ENCODE measurements around the gene FOXG1.

FOXG1 gene

GRCh38 chr14:28807518-28807917 lies 40.9 kb downstream of the FOXG1 start:
- Histone ChIP-seq H3K4me1 (ENCODE audit: insufficient read depth, low read length) (no peaks in the 10 kb centered on the region), H3K9ac (ENCODE audit: low read depth, low read length) (no peak overlapping the region), H3K27ac (ENCODE audit: low read length) (no peak overlapping the region), H2AFZ (ENCODE audit: low read depth, low read length) (no peak overlapping the region), H3K9me3 (ENCODE audit: insufficient read depth, low read length, severe bottlenecking) (no peaks in the 10 kb centered on the region), H3K4me3 (ENCODE audit: low read depth in 1 of 2, low read length in 2 of 2) (no peak overlapping the region), H3K79me2 (ENCODE audit: insufficient read depth, low read length) (no peaks in the 10 kb centered on the region), H4K20me1 (ENCODE audit: insufficient read depth, low read length) (no peaks in the 10 kb centered on the region), H3K36me3 (ENCODE audit: insufficient read depth, low read length) (no peaks in the 10 kb centered on the region), H3K4me2 (ENCODE audit: insufficient read depth, low read length) (no peak overlapping the region), H3K27me3 (ENCODE audit: insufficient read depth, low read length, poor library complexity) (no peaks in the 10 kb centered on the region)
- no peak for TF ChIP-seq EZH2 (IDR thresholded peaks at IDR 0.05; ENCODE audit: borderline replicate concordance, low read depth, low read length, severe bottlenecking)
- TF ChIP-seq, protein P1, sequence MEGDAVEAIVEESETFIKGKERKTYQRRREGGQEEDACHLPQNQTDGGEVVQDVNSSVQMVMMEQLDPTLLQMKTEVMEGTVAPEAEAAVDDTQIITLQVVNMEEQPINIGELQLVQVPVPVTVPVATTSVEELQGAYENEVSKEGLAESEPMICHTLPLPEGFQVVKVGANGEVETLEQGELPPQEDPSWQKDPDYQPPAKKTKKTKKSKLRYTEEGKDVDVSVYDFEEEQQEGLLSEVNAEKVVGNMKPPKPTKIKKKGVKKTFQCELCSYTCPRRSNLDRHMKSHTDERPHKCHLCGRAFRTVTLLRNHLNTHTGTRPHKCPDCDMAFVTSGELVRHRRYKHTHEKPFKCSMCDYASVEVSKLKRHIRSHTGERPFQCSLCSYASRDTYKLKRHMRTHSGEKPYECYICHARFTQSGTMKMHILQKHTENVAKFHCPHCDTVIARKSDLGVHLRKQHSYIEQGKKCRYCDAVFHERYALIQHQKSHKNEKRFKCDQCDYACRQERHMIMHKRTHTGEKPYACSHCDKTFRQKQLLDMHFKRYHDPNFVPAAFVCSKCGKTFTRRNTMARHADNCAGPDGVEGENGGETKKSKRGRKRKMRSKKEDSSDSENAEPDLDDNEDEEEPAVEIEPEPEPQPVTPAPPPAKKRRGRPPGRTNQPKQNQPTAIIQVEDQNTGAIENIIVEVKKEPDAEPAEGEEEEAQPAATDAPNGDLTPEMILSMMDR (IDR thresholded peaks at IDR 0.05; ENCODE audit: borderline replicate concordance, extremely low read depth, low read length, poor library complexity, severe bottlenecking), result no peak
- ATAC-seq (ENCODE audit: insufficient read depth, low read depth) (no peak), DNase-seq (no peak)

DNA sequence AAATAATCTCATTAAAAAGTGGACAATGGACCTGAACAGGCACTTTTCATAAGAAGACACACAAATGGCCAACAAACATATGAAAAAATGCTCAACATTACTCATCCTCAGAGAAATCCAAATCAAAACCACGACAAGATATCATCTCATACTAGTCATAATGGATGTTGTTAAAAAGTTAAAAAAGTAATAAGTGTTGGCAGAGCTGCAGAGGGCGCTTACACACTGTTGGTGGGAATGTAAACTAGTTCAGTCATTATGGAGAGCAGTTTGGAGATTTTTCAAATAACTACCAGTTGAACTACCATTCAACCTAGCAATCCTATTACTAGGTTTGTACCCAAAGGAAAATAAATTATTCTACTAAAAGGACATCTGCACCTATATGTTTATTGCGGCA lies 47.2 kb downstream of the FOXG1 start:
- no peak for DNase-seq
- no peaks in the 10 kb centered on the region for H4K20me1 ChIP-seq (ENCODE audit: insufficient read depth, low read length)
- no peaks in the 10 kb centered on the region for H3K9me3 ChIP-seq (ENCODE audit: insufficient read depth, low read length, severe bottlenecking)
- no peak overlapping the region for H3K9ac ChIP-seq (ENCODE audit: low read depth, low read length)
- H3K79me2 ChIP-seq (ENCODE audit: insufficient read depth, low read length), result no peaks in the 10 kb centered on the region
- no peak overlapping the region for H3K27ac ChIP-seq (ENCODE audit: low read length)
- H3K4me1 ChIP-seq (ENCODE audit: insufficient read depth, low read length), result no peaks in the 10 kb centered on the region
- H3K36me3 ChIP-seq (ENCODE audit: insufficient read depth, low read length), result no peaks in the 10 kb centered on the region
- no peak for ATAC-seq (ENCODE audit: insufficient read depth, low read depth)
- H3K27me3 ChIP-seq (ENCODE audit: insufficient read depth, low read length, poor library complexity), result no peaks in the 10 kb centered on the region
- no peak overlapping the region for H3K4me2 ChIP-seq (ENCODE audit: insufficient read depth, low read length)
- no peak overlapping the region for H3K4me3 ChIP-seq (ENCODE audit: low read depth in 1 of 2, low read length in 2 of 2)
- no peak for TF ChIP-seq EZH2 (IDR thresholded peaks at IDR 0.05; ENCODE audit: borderline replicate concordance, low read depth, low read length, severe bottlenecking)
- TF ChIP-seq, protein P1 (IDR thresholded peaks at IDR 0.05; ENCODE audit: borderline replicate concordance, extremely low read depth, low read length, poor library complexity, severe bottlenecking), result no peak
- H2AFZ ChIP-seq (ENCODE audit: low read depth, low read length), result no peak overlapping the region
